Parathyroid adenoma (tissue), 2 donors: ENCODE data around the gene CCBE1.

ENCODE experiments used
- H2AFZ ChIP-seq: fragments of 300-600 bp; sonication (generic); one replicate; pipeline ENCODE4 v1.7.0; 2017; ENCODE audit warnings: antibody characterized with exemption, mild to moderate bottlenecking
- H3K27ac ChIP-seq: fragments of 300-600 bp; sonication (generic); one replicate; pipeline ENCODE4 v1.7.0; 2017
- H3K27me3 ChIP-seq: fragments of 300-600 bp; sonication (generic); one replicate; pipeline ENCODE4 v1.7.0; 2017; ENCODE audit warnings: low read length; ENCODE audit not compliant: control insufficient read depth, insufficient read depth
- H3K36me3 ChIP-seq: fragments of 300-600 bp; sonication (generic); one replicate; pipeline ENCODE4 v1.7.0; 2017; ENCODE audit warnings: low read length; ENCODE audit not compliant: control insufficient read depth, insufficient read depth
- H3K4me1 ChIP-seq: fragments of 300-600 bp; sonication (generic); one replicate; pipeline ENCODE4 v1.7.0; 2017; ENCODE audit warnings: control low read depth
- H3K4me2 ChIP-seq: fragments of 300-600 bp; sonication (generic); one replicate; pipeline ENCODE4 v1.7.0; 2017; ENCODE audit warnings: low read length
- H3K4me3 ChIP-seq: fragments of 300-600 bp; sonication (generic); one replicate; pipeline ENCODE4 v1.7.0; 2017; ENCODE audit warnings: low read depth, low read length
- H3K79me2 ChIP-seq: fragments of 300-600 bp; sonication (generic); one replicate; pipeline ENCODE4 v1.7.0; 2017; ENCODE audit warnings: control low read depth
- H3K9ac ChIP-seq: fragments of 300-600 bp; sonication (generic); one replicate; pipeline ENCODE4 v1.7.0; 2017; ENCODE audit warnings: mild to moderate bottlenecking
- H3K9me3 ChIP-seq: fragments of 300-600 bp; sonication (generic); one replicate; pipeline ENCODE4 v1.7.0; 2017; ENCODE audit warnings: low read length; ENCODE audit not compliant: control insufficient read depth
- CTCF ChIP-seq: fragments of 300-600 bp; sonication (generic); IDR thresholded peaks from one replicate; pipeline ENCODE4 v1.7.0; 2017; ENCODE audit warnings: antibody characterized with exemption, mild to moderate bottlenecking
- donor health status: primary hyperparathyroidism.

Gene CCBE1

GRCh38 chr18:59466980-59467379, 230.2 kb downstream of the CCBE1 start:
- Histone ChIP-seq H2AFZ (no peak overlapping the region), H3K36me3 (no peaks in the 10 kb centered on the region), H3K79me2 (no peaks in the 10 kb centered on the region), H3K4me3 (no peak overlapping the region), H3K27ac (no peak overlapping the region), H3K27me3 (no peaks in the 10 kb centered on the region), H3K4me2 (no peak overlapping the region), H3K9me3 (no peaks in the 10 kb centered on the region), H3K4me1 (no peaks in the 10 kb centered on the region), H3K9ac (no peak overlapping the region)
- no peak for TF ChIP-seq CTCF

- no peak overlapping the region for H3K4me2 ChIP-seq
- peaks cover 5% of the 10 kb centered on the region for H3K4me1 ChIP-seq
- no peak overlapping the region for H3K4me3 ChIP-seq
- H3K9ac ChIP-seq, result no peak overlapping the region
- no peaks in the 10 kb centered on the region for H3K79me2 ChIP-seq
- TF ChIP-seq CTCF, result no peak
- H2AFZ ChIP-seq, result no peak overlapping the region
- H3K27ac ChIP-seq, result no peak overlapping the region
- H3K9me3 ChIP-seq, result no peaks in the 10 kb centered on the region
- H3K36me3 ChIP-seq, result no peaks in the 10 kb centered on the region
- H3K27me3 ChIP-seq, result no peaks in the 10 kb centered on the region
Observed at GRCh38 chr18:59464486-59464885, 232.7 kb downstream of the CCBE1 start.

- no peak for TF ChIP-seq CTCF
- no peaks in the 10 kb centered on the region for H3K27me3 ChIP-seq
- H3K36me3 ChIP-seq, result no peaks in the 10 kb centered on the region
- H3K4me3 ChIP-seq, result no peak overlapping the region
- H3K9me3 ChIP-seq, result no peaks in the 10 kb centered on the region
- H3K4me2 ChIP-seq, result no peak overlapping the region
- H3K4me1 ChIP-seq, result peaks cover 5% of the 10 kb centered on the region
- H3K79me2 ChIP-seq, result no peaks in the 10 kb centered on the region
- no peak overlapping the region for H2AFZ ChIP-seq
- H3K27ac ChIP-seq, result no peak overlapping the region
- H3K9ac ChIP-seq, result no peak overlapping the region
Observed at GRCh38 chr18:59461171-59461570, 236.1 kb downstream of the CCBE1 start.

GRCh38 chr18:59460072-59460420, 237.2 kb downstream of the CCBE1 start:
- peak overlapping the region; percentile 49 for H3K4me2 ChIP-seq
- H2AFZ ChIP-seq, result peak overlapping the region; percentile 9
- H3K9me3 ChIP-seq, result no peaks in the 10 kb centered on the region
- H3K4me3 ChIP-seq, result no peak overlapping the region
- H3K79me2 ChIP-seq, result no peaks in the 10 kb centered on the region
- H3K4me1 ChIP-seq, result peaks cover 5% of the 10 kb centered on the region
- no peak overlapping the region for H3K9ac ChIP-seq
- no peak overlapping the region for H3K27ac ChIP-seq
- no peaks in the 10 kb centered on the region for H3K27me3 ChIP-seq
- TF ChIP-seq CTCF, result no peak
- no peaks in the 10 kb centered on the region for H3K36me3 ChIP-seq

- H3K9ac ChIP-seq, result no peak overlapping the region
- H3K27me3 ChIP-seq, result no peaks in the 10 kb centered on the region
- H3K79me2 ChIP-seq, result no peaks in the 10 kb centered on the region
- TF ChIP-seq CTCF, result peak; percentile 81
- H3K4me1 ChIP-seq, result peaks cover 5% of the 10 kb centered on the region
- peak overlapping the region; percentile 49 for H3K4me2 ChIP-seq
- H2AFZ ChIP-seq, result peak overlapping the region; percentile 9
- H3K27ac ChIP-seq, result no peak overlapping the region
- H3K36me3 ChIP-seq, result no peaks in the 10 kb centered on the region
- no peaks in the 10 kb centered on the region for H3K9me3 ChIP-seq
- peak overlapping the region; percentile 22 for H3K4me3 ChIP-seq
Observed at GRCh38 chr18:59459369-59460071, 237.7 kb downstream of the CCBE1 start.
